GM08714 (cell line): ENCODE measurements around the gene TGFBR2.

Experiments
- H3K4me3 ChIP-seq: fragments of 200-500 bp; sonication (Bioruptor generic); 2 replicates; pipeline ENCODE4 v1.5.1; 2014; ENCODE audit warnings: mild to moderate bottlenecking, low read length, inconsistent platforms
- ZNF274 ChIP-seq: IDR thresholded peaks from 2 replicates; pipeline ENCODE4 v1.6.1; 2012; ENCODE audit warnings: mild to moderate bottlenecking, low read depth, low read length

The TGFBR2 gene

DNA sequence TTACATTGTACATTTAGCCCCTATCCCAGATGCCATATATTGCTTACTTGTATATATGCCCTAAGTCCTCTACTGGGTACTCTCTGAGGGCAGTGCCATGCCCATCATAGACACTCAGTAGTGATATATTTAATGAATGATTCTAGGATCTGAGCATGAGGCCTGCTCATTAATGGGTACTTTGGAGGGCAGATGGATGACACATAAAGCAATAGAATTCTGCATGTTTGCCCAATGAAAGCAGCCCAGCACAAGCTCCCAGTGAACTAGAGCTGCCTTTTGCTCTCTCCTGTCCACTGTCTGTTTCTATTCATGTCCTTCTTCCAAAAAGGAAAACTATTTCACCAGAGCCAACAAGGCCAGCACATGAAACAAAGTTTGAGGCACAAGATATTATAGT is 63.9 kb downstream of the TGFBR2 start:
- TF ChIP-seq ZNF274 = no peak
- H3K4me3 ChIP-seq = no peak overlapping the region

DNA sequence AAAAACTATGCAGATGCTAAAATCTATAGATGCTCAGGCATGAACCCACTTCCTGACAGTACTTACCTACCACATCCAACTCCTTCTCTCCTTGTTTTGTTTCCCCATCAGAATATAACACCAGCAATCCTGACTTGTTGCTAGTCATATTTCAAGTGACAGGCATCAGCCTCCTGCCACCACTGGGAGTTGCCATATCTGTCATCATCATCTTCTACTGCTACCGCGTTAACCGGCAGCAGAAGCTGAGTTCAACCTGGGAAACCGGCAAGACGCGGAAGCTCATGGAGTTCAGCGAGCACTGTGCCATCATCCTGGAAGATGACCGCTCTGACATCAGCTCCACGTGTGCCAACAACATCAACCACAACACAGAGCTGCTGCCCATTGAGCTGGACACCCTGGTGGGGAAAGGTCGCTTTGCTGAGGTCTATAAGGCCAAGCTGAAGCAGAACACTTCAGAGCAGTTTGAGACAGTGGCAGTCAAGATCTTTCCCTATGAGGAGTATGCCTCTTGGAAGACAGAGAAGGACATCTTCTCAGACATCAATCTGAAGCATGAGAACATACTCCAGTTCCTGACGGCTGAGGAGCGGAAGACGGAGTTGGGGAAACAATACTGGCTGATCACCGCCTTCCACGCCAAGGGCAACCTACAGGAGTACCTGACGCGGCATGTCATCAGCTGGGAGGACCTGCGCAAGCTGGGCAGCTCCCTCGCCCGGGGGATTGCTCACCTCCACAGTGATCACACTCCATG is 65.3 kb downstream of the TGFBR2 start:
- no peak overlapping the region for H3K4me3 ChIP-seq
- TF ChIP-seq ZNF274 = no peak

DNA sequence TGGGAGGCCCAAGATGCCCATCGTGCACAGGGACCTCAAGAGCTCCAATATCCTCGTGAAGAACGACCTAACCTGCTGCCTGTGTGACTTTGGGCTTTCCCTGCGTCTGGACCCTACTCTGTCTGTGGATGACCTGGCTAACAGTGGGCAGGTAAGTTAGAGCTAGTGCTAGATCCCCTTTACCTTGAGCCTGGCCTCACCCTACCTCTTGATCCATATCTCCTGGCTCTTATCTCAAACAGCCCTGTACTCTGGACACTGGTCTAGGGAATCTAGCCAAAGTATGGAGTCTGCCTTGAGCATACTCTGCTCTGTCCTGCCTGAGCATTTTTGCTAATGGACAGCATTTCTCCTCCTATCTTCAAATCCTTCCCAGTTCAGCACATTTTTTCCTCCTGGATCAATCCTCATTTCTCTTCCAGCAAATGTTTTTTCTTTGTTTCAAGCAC is 65.9 kb downstream of the TGFBR2 start:
- TF ChIP-seq ZNF274 = no peak
- no peak overlapping the region for H3K4me3 ChIP-seq

DNA sequence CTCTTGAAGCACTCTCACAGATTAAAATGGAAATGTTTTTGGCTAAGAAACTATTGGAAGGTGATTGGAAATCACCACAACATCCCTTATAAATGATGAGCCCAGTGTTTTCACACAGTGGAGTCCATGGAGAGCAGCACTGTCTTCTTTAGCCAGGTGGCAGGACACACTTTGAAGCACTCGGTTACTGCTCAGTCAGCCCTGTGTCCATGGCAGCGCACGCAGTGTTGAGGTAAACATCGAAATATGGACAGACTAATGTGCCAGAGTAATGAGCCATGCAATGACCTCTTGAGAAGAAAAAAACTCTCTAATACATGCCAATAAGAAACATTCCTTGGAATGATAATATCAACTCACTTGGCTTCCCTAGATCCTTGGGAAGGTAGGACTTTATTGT is 66.6 kb downstream of the TGFBR2 start:
- H3K4me3 ChIP-seq = no peak overlapping the region
- no peak for TF ChIP-seq ZNF274

DNA sequence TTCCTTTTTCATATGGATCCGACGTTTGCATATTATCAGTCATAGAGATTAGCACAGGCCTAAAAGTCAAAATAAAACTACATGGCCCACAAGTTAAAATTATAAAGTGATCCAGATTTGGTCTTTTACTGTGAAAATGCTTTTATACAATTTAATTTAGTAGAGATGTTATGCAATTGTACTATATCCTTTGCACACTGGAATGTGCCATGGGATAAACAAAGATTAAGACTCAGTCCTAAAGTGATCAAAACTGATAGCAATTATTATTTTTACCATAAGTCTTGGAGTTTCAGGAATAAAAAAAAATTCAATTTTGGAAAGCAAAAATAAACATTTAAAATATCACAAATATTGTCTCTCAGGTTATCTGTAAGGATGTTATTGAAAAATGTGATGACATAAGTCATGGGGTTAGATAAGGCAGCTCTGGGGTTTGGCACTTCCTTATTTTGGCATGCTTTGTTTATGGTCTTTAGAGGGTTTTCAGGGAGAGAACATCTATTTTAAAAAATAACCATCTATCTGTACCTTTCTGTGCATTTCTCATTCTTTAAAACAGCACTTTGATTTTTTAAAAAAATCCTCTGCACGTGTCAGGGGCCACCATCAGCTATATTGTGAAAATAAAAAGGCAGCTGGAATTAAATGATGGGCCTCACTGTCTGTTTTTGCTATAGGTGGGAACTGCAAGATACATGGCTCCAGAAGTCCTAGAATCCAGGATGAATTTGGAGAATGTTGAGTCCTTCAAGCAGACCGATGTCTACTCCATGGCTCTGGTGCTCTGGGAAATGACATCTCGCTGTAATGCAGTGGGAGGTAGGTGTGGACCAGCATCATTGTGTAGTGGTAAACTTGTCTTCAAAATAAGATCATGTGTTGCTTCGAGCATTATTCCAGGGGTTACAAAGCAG is 67.3 kb downstream of the TGFBR2 start:
- no peak overlapping the region for H3K4me3 ChIP-seq
- no peak for TF ChIP-seq ZNF274

DNA sequence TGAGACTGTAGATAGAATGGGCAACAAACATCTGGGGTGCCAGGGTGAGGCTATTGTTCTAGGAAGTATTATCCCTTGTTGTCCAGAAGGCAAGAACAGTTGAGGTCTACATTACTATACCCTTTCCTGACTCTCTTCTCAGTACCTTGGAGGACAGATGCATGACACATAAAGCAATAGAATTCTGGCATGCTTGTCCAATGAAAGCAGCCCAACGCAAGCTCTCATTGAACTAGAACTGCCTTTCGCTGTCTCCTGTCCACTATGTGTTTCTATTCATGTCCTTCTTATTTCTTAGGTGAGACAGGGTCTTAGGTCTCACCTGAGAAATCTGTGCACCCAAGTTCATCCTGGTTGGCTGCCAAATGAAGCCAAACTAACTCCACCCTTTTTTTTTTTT is 68.6 kb downstream of the TGFBR2 start:
- TF ChIP-seq ZNF274 = no peak
- H3K4me3 ChIP-seq = no peak overlapping the region

DNA sequence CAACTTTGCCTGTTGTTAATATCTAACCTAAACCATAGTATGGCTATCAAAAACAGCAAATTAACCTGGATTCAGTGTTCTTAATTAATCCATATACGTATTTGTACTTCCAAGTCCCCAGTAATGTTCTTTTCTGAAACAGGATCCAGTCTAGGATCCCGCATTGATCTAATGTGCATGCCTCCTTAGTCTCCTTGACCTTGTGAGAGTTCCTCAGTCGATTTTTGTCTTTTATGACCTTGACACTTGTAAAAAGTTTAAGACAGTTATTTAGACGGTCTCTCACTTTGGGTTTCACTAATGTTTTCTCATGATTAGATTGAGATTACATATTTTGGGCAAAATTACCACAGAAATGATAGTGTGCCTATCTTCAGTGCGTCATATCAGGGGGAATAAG is 69.4 kb downstream of the TGFBR2 start:
- no peak for TF ChIP-seq ZNF274
- H3K4me3 ChIP-seq = no peak overlapping the region

DNA sequence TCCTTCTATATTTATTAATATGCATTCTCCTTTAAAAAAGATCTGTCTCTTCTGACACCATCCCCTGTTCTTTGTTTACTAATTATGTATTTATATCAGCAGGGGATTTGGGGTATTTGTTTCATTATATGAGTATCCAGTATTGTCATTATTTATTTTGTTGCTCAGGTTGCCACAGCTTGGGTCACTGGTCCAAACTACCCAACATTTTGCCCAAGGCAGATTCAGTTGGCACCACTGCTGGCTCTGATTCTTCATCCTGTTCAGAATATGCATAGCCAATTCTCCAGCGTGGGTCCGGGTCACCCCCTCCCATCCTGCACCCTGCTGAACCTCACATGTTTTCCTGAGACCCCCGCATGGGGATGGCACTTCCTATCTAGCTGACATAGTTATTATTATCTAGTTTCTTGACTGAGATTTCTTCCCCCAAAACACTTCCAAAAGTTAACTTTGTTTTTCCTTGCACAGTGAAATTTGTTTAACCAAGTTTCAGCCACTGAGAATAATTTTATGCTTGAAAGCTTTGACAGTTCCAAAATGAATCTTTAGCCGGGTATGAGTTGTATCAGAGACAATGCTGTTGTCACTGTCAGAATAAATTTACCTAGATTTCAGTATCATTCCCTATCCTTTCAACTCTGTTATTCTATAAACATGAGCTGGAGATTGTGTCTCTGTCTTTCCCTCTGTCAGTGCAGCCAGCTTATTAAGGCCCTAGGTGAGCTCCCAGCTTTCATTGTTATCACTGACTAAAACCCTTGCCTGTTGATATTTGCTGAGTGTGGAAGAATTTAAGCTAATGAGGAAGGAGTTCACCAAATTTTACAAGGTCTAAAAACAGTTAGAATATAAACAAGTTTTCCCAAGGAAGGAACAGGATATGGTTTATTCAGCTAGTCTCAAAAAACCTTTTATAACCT is 70.3 kb downstream of the TGFBR2 start:
- H3K4me3 ChIP-seq = no peak overlapping the region
- no peak for TF ChIP-seq ZNF274

DNA sequence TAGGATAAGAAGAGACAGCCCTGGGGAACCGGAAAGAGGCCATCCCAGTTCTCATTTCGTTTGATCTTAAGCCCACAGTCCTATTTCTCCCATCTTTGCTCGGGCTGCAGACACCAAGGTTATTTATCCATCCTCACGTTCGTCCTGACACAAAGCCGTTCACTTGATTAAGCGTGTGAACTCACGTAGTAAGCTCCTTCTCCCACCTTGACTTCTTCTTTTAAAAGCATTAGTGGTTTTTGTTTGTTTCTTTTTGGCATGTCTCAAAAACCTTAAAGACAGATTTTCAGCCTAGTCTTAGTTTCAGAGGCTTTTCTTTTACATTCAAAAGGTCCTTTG is 70.9 kb downstream of the TGFBR2 start:
- H3K4me3 ChIP-seq = no peak overlapping the region

DNA sequence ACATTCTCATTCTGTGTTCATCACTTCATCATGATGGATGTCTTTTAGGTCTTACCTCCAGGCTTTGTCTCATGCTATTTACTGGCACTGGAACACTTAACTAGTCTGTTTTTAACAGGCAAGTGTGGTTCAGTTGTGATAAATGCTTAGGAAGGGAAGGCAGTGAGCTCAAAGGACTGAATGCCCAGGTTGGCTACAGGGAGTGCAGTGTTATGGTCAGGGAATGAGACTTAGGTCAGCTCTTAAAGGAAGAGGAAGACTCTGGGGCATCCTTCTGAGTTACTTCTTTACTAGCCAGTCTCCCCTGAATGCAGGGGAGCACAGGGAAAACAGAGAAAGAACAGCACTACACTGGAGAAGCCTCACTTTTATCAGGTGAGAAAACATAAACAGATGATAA is 72.6 kb downstream of the TGFBR2 start:
- no peak overlapping the region for H3K4me3 ChIP-seq
- no peak for TF ChIP-seq ZNF274

More for the DNA sequence above, 70.9 kb downstream of the TGFBR2 start:
- no peak for TF ChIP-seq ZNF274

DNA sequence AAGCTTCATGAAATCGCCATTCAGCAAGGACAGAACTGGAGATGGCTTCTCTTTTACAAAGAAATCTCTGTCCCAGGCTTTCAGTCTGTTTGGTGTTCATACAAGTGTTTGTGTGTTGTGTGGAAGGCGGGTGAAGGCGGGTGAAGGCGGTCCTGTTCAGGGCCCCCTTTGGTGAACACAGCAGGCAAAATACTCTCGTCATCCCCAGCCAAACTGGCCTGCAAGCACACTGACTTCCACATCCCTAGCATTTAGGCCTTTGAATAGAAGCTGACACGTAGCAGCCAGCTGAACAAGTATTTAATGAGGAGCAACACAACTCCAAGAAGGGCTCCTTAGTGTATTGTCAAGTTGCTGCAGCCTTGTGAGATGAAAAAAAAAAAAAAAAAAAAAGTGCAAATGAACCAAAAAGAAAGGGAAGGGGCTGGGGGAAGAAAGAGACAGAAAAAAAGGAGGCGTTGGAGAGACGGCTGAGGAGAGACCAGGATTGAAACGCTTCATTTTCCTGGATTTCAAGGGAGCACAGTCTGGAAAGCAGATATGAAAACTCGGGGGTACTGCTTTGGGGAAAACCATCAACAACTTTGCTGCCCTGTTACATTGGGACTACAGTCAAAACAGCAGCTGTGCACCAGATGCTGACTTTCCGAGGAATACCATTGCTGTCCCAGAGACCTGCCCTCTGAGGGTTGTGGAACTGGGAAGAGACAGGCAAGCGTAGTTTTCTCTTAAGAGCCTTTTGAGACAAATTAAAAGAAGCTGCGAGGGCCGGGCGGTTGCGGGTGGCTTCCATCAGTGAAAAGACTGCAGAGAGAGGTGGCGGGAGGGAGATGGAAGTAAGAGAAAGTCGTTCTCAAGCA is 74.6 kb downstream of the TGFBR2 start:
- no peak for TF ChIP-seq ZNF274
- no peak overlapping the region for H3K4me3 ChIP-seq

DNA sequence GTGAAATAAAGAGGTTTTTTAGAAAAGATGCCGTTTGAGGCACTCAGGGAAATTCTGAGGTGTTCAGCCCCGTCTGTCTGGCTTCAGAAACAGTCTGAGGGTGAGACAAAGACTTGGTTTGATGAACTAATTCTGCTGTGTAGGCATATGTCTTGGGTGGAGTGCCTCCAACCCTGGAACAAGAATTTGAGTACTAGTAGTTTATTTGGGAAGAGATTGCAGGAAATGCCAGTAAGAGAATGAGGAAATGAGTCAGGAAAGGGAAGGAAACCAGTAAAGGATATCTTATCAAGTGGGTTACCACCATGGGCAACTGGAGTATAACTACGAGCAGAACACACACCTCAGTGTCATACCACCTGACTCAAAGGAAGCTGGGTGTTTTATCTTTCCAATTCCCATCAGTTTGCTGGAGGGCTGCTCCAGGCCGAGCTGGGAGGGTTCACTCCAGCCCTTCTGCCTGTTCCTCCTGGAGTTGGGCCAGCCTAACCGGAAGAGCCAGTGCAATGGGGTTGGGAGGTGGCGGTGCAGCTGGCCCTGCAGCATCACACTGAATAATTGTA is 75.3 kb downstream of the TGFBR2 start:
- H3K4me3 ChIP-seq = no peak overlapping the region
- TF ChIP-seq ZNF274 = no peak
